Left ventricle myocardium inferior (tissue), 1 donor: ENCODE results near the gene MYO5B. TPM values are rescaled to one million over a fixed set of nuclear protein-coding genes. Genes with fewer than 3 reads are reported as not detected.

Source experiments
- DNase-seq: peaks from one replicate; pipeline ENCODE4 v3.0.0-alpha.2; 2020
- H3K27ac ChIP-seq: fragments of 200-600 bp; replicated peaks from 2 replicates; pipeline ENCODE4 v1.8.0; 2021
- H3K27me3 ChIP-seq: fragments of 200-600 bp; 2 replicates; pipeline ENCODE4 v1.8.0; 2021; ENCODE audit warnings: low read depth
- H3K36me3 ChIP-seq: fragments of 200-600 bp; 2 replicates; pipeline ENCODE4 v1.8.0; 2021
- H3K4me1 ChIP-seq: fragments of 200-600 bp; 2 replicates; pipeline ENCODE4 v1.8.0; 2021
- H3K4me3 ChIP-seq: fragments of 200-600 bp; 2 replicates; pipeline ENCODE4 v1.8.0; 2021; ENCODE audit warnings: mild to moderate bottlenecking, moderate library complexity
- H3K9me3 ChIP-seq: fragments of 200-600 bp; replicated peaks from 2 replicates; pipeline ENCODE4 v1.8.0; 2021
- CTCF ChIP-seq: fragments of 200-600 bp; IDR thresholded peaks from 2 replicates; pipeline ENCODE4 v1.8.0; 2021; ENCODE audit warnings: antibody characterized with exemption, mild to moderate bottlenecking, borderline replicate concordance
- intact Hi-C: fragments of 100-400 bp; cut with micrococcal nuclease; formaldehyde crosslinking; loops from one replicate; pipeline ENCODE4 v1.11.0; 2022
- total RNA-seq: library from RNA; stranded (reverse); fragmentation: NEBNext Ultra II Directional; extraction: Animal tissue kit (Norgen Biotek cat#: 25700); gene quantifications from one replicate; pipeline ENCODE4 v1.2.1, GENCODE V29; 2021
- donor health status: DM: no; HTN: yes; CAD: no; lungs with severe emphysema.

MYO5B gene
- total RNA-seq, 1 donor from 2014 or later = 0.44 TPM

DNA sequence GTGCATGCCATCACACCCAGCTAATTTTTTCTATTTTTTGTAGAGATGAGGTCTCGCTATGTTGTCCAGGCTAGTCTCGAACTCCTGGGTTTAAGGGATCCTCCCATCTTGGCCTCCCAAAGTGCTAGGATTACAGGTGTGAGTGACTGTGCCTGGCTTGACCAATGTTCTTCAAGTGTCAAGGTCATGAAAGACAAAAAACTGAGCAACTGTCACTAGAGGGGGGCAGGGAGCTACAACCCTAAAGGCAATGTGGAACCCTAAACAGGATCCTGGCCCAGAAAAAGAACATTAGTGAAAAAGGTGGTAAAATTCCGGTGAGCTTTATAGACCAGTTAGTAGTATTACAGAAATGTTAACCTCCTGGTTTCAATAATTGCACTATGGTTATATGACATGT lies 7.3 kb downstream of the MYO5B start:
- Histone ChIP-seq H3K4me1 (no peaks in the 10 kb centered on the region), H3K27me3 (peaks cover 83% of the 10 kb centered on the region), H3K27ac (no peak overlapping the region), H3K4me3 (no peak overlapping the region), H3K36me3 (no peaks in the 10 kb centered on the region), H3K9me3 (no peaks in the 10 kb centered on the region)
- intact Hi-C loops = no loop called here
- no peak for DNase-seq
- TF ChIP-seq CTCF = no peak

- Histone ChIP-seq H3K36me3 (no peaks in the 10 kb centered on the region), H3K27ac (no peak overlapping the region), H3K27me3 (peaks cover 83% of the 10 kb centered on the region), H3K4me1 (no peaks in the 10 kb centered on the region), H3K4me3 (no peak overlapping the region), H3K9me3 (no peaks in the 10 kb centered on the region)
- no peak for TF ChIP-seq CTCF
- intact Hi-C loops = no loop called here
- DNase-seq = no peak
These were observed 8.6 kb downstream of the MYO5B start for GRCh38 chr18:50186385-50186784.

- H3K27ac ChIP-seq = no peak overlapping the region
- H3K4me1 ChIP-seq = no peaks in the 10 kb centered on the region
- intact Hi-C loops = no loop called here
- no peak for TF ChIP-seq CTCF
- peaks cover 62% of the 10 kb centered on the region for H3K27me3 ChIP-seq
- H3K36me3 ChIP-seq = no peaks in the 10 kb centered on the region
- no peak for DNase-seq
- H3K4me3 ChIP-seq = no peak overlapping the region
- H3K9me3 ChIP-seq = no peaks in the 10 kb centered on the region
These were observed 11.4 kb downstream of the MYO5B start for GRCh38 chr18:50183556-50183955.

DNA sequence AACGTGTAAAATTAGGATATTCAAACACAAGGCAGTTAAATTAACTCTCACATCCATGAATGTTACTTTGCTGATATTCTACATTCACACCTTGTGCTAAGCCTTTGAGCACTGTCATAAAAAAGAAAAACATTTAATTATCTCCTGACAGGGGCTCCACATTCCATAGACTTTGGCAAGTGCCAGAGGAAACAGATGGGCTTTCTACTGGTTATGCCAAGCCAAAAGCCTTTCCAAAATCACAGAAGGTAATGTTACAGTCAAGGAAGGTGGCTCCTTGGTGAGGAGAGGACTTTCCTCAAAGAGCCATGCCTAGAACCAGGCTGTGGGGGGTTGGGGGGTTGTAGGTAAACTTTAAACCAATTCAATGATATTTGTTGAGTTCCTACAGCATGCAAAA lies 12.4 kb downstream of the MYO5B start:
- Histone ChIP-seq H3K27ac (no peak overlapping the region), H3K27me3 (peaks cover 59% of the 10 kb centered on the region), H3K36me3 (no peaks in the 10 kb centered on the region), H3K9me3 (no peaks in the 10 kb centered on the region), H3K4me3 (no peak overlapping the region), H3K4me1 (no peaks in the 10 kb centered on the region)
- DNase-seq = no peak
- no peak for TF ChIP-seq CTCF
- intact Hi-C loops = no loop called here

GRCh38 chr18:50181590-50181989 lies 13.4 kb downstream of the MYO5B start:
- no peaks in the 10 kb centered on the region for H3K9me3 ChIP-seq
- no peak overlapping the region for H3K27ac ChIP-seq
- no peak for DNase-seq
- H3K4me3 ChIP-seq = no peak overlapping the region
- intact Hi-C loops = no loop called here
- no peaks in the 10 kb centered on the region for H3K4me1 ChIP-seq
- no peaks in the 10 kb centered on the region for H3K36me3 ChIP-seq
- H3K27me3 ChIP-seq = peaks cover 58% of the 10 kb centered on the region
- TF ChIP-seq CTCF = no peak

- no peak for DNase-seq
- H3K27ac ChIP-seq = no peak overlapping the region
- H3K27me3 ChIP-seq = peaks cover 66% of the 10 kb centered on the region
- TF ChIP-seq CTCF = no peak
- H3K36me3 ChIP-seq = no peaks in the 10 kb centered on the region
- no peaks in the 10 kb centered on the region for H3K9me3 ChIP-seq
- no peak overlapping the region for H3K4me3 ChIP-seq
- intact Hi-C loops = no loop called here
- no peaks in the 10 kb centered on the region for H3K4me1 ChIP-seq
These were observed 15.5 kb downstream of the MYO5B start for GRCh38 chr18:50179465-50179864.
